GM23248 (cell line): ENCODE measurements around the gene NRG4. TPM values are rescaled to one million over a fixed set of nuclear protein-coding genes. Genes with fewer than 3 reads are reported as not detected.

Experiments
- DNase-seq: peaks from one replicate; pipeline ENCODE4 v3.0.0-alpha.2; 2015
- H2AFZ ChIP-seq: fragments of 200-600 bp; sonication (generic); 2 replicates; pipeline ENCODE4 v1.6.1; 2016; ENCODE audit warnings: antibody characterized with exemption
- H3F3A ChIP-seq: fragments of 200-600 bp; sonication (generic); 2 replicates; pipeline ENCODE4 v1.6.1; 2016; ENCODE audit warnings: mild to moderate bottlenecking, antibody characterized with exemption, mixed run types; ENCODE audit not compliant: insufficient read depth
- H3K27ac ChIP-seq: fragments of 200-600 bp; sonication (generic); 2 replicates; pipeline ENCODE4 v1.5.1; 2016; ENCODE audit warnings: mild to moderate bottlenecking
- H3K27me3 ChIP-seq: fragments of 200-600 bp; sonication (generic); replicated peaks from 2 replicates; pipeline ENCODE4 v1.6.1; 2016; ENCODE audit warnings: mild to moderate bottlenecking; ENCODE audit not compliant: insufficient read depth
- H3K36me3 ChIP-seq: fragments of 200-600 bp; sonication (generic); 2 replicates; pipeline ENCODE4 v1.6.1; 2016; ENCODE audit warnings: low read depth, mild to moderate bottlenecking
- H3K4me1 ChIP-seq: fragments of 200-600 bp; sonication (generic); 2 replicates; pipeline ENCODE4 v1.6.1; 2016; ENCODE audit warnings: mild to moderate bottlenecking; ENCODE audit not compliant: insufficient read depth
- H3K4me2 ChIP-seq: fragments of 200-600 bp; sonication (generic); one replicate; pipeline ENCODE4 v1.6.1; 2016; ENCODE audit warnings: mild to moderate bottlenecking; ENCODE audit not compliant: unreplicated experiment
- H3K4me3 ChIP-seq: fragments of 200-600 bp; sonication (generic); 2 replicates; pipeline ENCODE4 v1.5.1; 2016; ENCODE audit warnings: mild to moderate bottlenecking
- H3K79me2 ChIP-seq: fragments of 200-600 bp; sonication (generic); 2 replicates; pipeline ENCODE4 v1.6.1; 2016; ENCODE audit warnings: mild to moderate bottlenecking; ENCODE audit not compliant: insufficient read depth
- H3K9ac ChIP-seq: fragments of 200-600 bp; sonication (generic); 2 replicates; pipeline ENCODE4 v1.6.1; 2016; ENCODE audit warnings: mild to moderate bottlenecking
- H3K9me2 ChIP-seq: fragments of 200-600 bp; sonication (generic); 2 replicates; pipeline ENCODE4 v1.6.1; 2016; ENCODE audit warnings: mixed run types, mild to moderate bottlenecking, moderate library complexity; ENCODE audit not compliant: insufficient read depth
- H3K9me3 ChIP-seq: fragments of 200-600 bp; sonication (generic); one replicate; pipeline ENCODE4 v1.6.1; 2017; ENCODE audit warnings: low read depth
- H4K20me1 ChIP-seq: fragments of 200-600 bp; sonication (generic); 2 replicates; pipeline ENCODE4 v1.6.0; 2016; ENCODE audit not compliant: insufficient read depth
- EZH2 ChIP-seq: fragments of 200-600 bp; sonication (generic); IDR thresholded peaks from 2 replicates; pipeline ENCODE4 v1.6.1; 2018; ENCODE audit warnings: antibody characterized with exemption, mild to moderate bottlenecking; ENCODE audit not compliant: insufficient read depth, poor library complexity, severe bottlenecking
- EZH2phosphoT487 ChIP-seq: fragments of 200-600 bp; sonication (generic); IDR thresholded peaks from 2 replicates; pipeline ENCODE4 v1.6.1; 2018; ENCODE audit warnings: antibody characterized with exemption, moderate library complexity, mild to moderate bottlenecking, low read depth; ENCODE audit not compliant: insufficient read depth
- WGBS, 2 experiments: methylation state at CpG; one replicate each; pipeline ENCODE4 v1.1.6; 2015 to 2017; ENCODE audit warnings: low lambda C conversion rate in 2 of 2, low coverage in 1 of 2; ENCODE audit errors: missing lambda C conversion rate in 2 of 2; 5-methylcytosine and 5-hydroxymethylcytosine counted together
- in situ Hi-C: fragments of 300-500 bp; cut with MboI; formaldehyde crosslinking; loops from 2 replicates; pipeline ENCODE4 v1.15.0; 2020
- polyA plus RNA-seq: library from polyadenylated mRNA; unstranded; fragments of >200 nt; fragmentation: Nextera tagmentation; extraction: Ambion mirVana; gene quantifications from 2 replicates; pipeline ENCODE4 v1.2.1, GENCODE V29; 2016
- total RNA-seq: library from RNA; depleted of rRNA; stranded (reverse); fragments of >200 nt; shearing (Covaris generic); gene quantifications from 2 replicates; pipeline ENCODE4 v1.2.3, GENCODE V29; 2014

Gene NRG4
- total and polyA plus RNA-seq, 2 experiments from 2014 or later, result 0.11 TPM; not detected in 1

- Histone ChIP-seq H3K79me2 (no peaks in the 10 kb centered on the region), H3K4me3 (no peak overlapping the region), H3K9me2 (no peaks in the 10 kb centered on the region), H3K9ac (no peak overlapping the region), H3K36me3 (peaks cover 18% of the 10 kb centered on the region; the same call in 1 of the 2 replicates), H3K27ac (no peak overlapping the region), H3F3A (peaks cover 70% of the 10 kb centered on the region), H3K4me2 (no peak overlapping the region), H3K27me3 (no peaks in the 10 kb centered on the region), H3K4me1 (peaks cover 33% of the 10 kb centered on the region), H3K9me3 (no peaks in the 10 kb centered on the region), H2AFZ (no peak overlapping the region), H4K20me1 (0 out of 2 replicates have a peak, but pooled peaks cover 6% of the 10 kb centered on the region)
- WGBS, 2 experiments, result 54 to 68% methylated on average over 3 of the region's 3 CpGs
- TF ChIP-seq EZH2phosphoT487, result no peak
- TF ChIP-seq EZH2, result no peak
- in situ Hi-C loops, result no loop called here
- no peak for DNase-seq
Measured at GRCh38 chr15:75942464-75942863, 69.8 kb downstream of the NRG4 start.

GRCh38 chr15:75930866-75931265 lies 81.4 kb downstream of the NRG4 start:
- Histone ChIP-seq H4K20me1 (no peaks in the 10 kb centered on the region), H3K36me3 (peaks cover 45% of the 10 kb centered on the region; the same call in 1 of the 2 replicates), H3K4me3 (no peak overlapping the region), H3F3A (no peaks in the 10 kb centered on the region), H3K27ac (no peak overlapping the region), H3K9me2 (no peaks in the 10 kb centered on the region), H2AFZ (no peak overlapping the region), H3K27me3 (no peaks in the 10 kb centered on the region), H3K79me2 (peaks cover 20% of the 10 kb centered on the region), H3K9ac (no peak overlapping the region), H3K4me1 (no peaks in the 10 kb centered on the region), H3K9me3 (no peaks in the 10 kb centered on the region), H3K4me2 (no peak overlapping the region)
- 96 to 98% methylated on average over 2 of the region's 2 CpGs for WGBS, 2 experiments
- in situ Hi-C loops, result no loop called here
- TF ChIP-seq EZH2phosphoT487, result no peak
- TF ChIP-seq EZH2, result no peak
- DNase-seq, result no peak

GRCh38 chr15:75929799-75930565 lies 82.2 kb downstream of the NRG4 start:
- H3K4me2 ChIP-seq, result no peak overlapping the region
- H3K27ac ChIP-seq, result no peak overlapping the region
- H3F3A ChIP-seq, result no peaks in the 10 kb centered on the region
- no peaks in the 10 kb centered on the region for H3K9me2 ChIP-seq
- no peak overlapping the region for H2AFZ ChIP-seq
- peaks cover 38% of the 10 kb centered on the region; the same call in 1 of the 2 replicates for H3K36me3 ChIP-seq
- no peaks in the 10 kb centered on the region for H3K4me1 ChIP-seq
- H3K79me2 ChIP-seq, result peaks cover 29% of the 10 kb centered on the region
- H3K9me3 ChIP-seq, result no peaks in the 10 kb centered on the region
- DNase-seq, result no peak
- no peaks in the 10 kb centered on the region for H4K20me1 ChIP-seq
- WGBS, 2 experiments, result 69 to 73% methylated on average over 5 of the region's 5 CpGs
- no peaks in the 10 kb centered on the region for H3K27me3 ChIP-seq
- H3K9ac ChIP-seq, result no peak overlapping the region
- no peak for TF ChIP-seq EZH2phosphoT487
- TF ChIP-seq EZH2, result no peak
- H3K4me3 ChIP-seq, result no peak overlapping the region
- in situ Hi-C loops, result no loop called here

- no peak overlapping the region for H2AFZ ChIP-seq
- no peak for TF ChIP-seq EZH2phosphoT487
- no peak for TF ChIP-seq EZH2
- H4K20me1 ChIP-seq, result no peaks in the 10 kb centered on the region
- H3K4me2 ChIP-seq, result no peak overlapping the region
- 69 to 72% methylated on average over 9 of the region's 9 CpGs for WGBS, 2 experiments
- H3K4me3 ChIP-seq, result no peak overlapping the region
- H3K27me3 ChIP-seq, result no peaks in the 10 kb centered on the region
- peaks cover 28% of the 10 kb centered on the region for H3K36me3 ChIP-seq
- H3K4me1 ChIP-seq, result no peaks in the 10 kb centered on the region
- in situ Hi-C loops, result no loop called here
- peak; percentile 35 for DNase-seq
- H3K9me3 ChIP-seq, result no peaks in the 10 kb centered on the region
- H3F3A ChIP-seq, result no peaks in the 10 kb centered on the region
- H3K27ac ChIP-seq, result no peak overlapping the region
- no peak overlapping the region for H3K9ac ChIP-seq
- H3K9me2 ChIP-seq, result no peaks in the 10 kb centered on the region
- H3K79me2 ChIP-seq, result peaks cover 38% of the 10 kb centered on the region
Measured at GRCh38 chr15:75928680-75929608, 83.3 kb downstream of the NRG4 start.
